ENCODE data around the gene MPDZ. TPM values are rescaled to one million over a fixed set of nuclear protein-coding genes. Genes with fewer than 3 reads are reported as not detected.

The MPDZ gene
- total RNA-seq, 1 donor from 2014 or later: 31.0 TPM

DNA sequence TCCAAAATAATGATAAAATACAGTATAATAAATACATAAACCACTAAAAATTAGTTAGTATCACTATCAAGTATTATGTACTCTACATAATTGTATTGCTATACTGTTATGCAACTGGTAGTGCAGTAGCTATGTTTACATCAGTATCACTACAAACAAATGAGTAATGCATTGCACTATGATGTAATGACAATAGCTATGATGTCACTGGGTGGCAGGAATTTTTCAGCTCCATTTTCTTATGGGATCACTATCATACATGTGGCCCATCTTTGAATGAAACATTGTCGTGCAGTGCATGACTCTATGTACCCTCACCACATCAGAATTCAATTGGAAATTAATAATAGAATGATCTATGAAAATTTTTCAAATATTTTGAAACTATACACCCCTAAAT, 201.3 kb downstream of the MPDZ start:
- Mint-ChIP-seq H3K4me1 (ENCODE audit: low read depth, unreplicated experiment) (no peaks in the 10 kb centered on the region), H3K9me3 (ENCODE audit: unreplicated experiment) (no peaks in the 10 kb centered on the region), H3K27ac (ENCODE audit: unreplicated experiment) (no peak overlapping the region), H3K27me3 (ENCODE audit: low read depth, unreplicated experiment) (no peaks in the 10 kb centered on the region), H3K4me3 (ENCODE audit: unreplicated experiment) (no peak overlapping the region), H3K36me3 (ENCODE audit: low read depth, unreplicated experiment) (no peaks in the 10 kb centered on the region)
- H3K79me2 ChIP-seq (ENCODE audit: insufficient read depth, low read length): no peaks in the 10 kb centered on the region
- no peaks in the 10 kb centered on the region for H3K4me1 ChIP-seq (ENCODE audit: insufficient read depth, low read length)
- no peak overlapping the region for H2AFZ ChIP-seq (ENCODE audit: low read depth, low read length)
- TF ChIP-seq EZH2 (IDR thresholded peaks at IDR 0.05; ENCODE audit: insufficient read depth, low read length): no peak
- TF ChIP-seq, protein P1, sequence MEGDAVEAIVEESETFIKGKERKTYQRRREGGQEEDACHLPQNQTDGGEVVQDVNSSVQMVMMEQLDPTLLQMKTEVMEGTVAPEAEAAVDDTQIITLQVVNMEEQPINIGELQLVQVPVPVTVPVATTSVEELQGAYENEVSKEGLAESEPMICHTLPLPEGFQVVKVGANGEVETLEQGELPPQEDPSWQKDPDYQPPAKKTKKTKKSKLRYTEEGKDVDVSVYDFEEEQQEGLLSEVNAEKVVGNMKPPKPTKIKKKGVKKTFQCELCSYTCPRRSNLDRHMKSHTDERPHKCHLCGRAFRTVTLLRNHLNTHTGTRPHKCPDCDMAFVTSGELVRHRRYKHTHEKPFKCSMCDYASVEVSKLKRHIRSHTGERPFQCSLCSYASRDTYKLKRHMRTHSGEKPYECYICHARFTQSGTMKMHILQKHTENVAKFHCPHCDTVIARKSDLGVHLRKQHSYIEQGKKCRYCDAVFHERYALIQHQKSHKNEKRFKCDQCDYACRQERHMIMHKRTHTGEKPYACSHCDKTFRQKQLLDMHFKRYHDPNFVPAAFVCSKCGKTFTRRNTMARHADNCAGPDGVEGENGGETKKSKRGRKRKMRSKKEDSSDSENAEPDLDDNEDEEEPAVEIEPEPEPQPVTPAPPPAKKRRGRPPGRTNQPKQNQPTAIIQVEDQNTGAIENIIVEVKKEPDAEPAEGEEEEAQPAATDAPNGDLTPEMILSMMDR (IDR thresholded peaks at IDR 0.05; ENCODE audit: insufficient read depth, low read depth, low read length): no peak
- H3K4me3 ChIP-seq (ENCODE audit: insufficient read depth, low read depth, low read length): no peak overlapping the region
- H4K20me1 ChIP-seq (ENCODE audit: insufficient read depth, low read length): no peaks in the 10 kb centered on the region
- FAIRE-seq (no peak), DNase-seq (ENCODE audit: low read depth) (no peak)
- no peaks in the 10 kb centered on the region for H3K9me3 ChIP-seq (ENCODE audit: insufficient read depth, low read depth, low read length)
- no peak overlapping the region for H3K4me2 ChIP-seq (ENCODE audit: low read length)
- H3K36me3 ChIP-seq (ENCODE audit: insufficient read depth, low read length): no peaks in the 10 kb centered on the region
- no peak overlapping the region for H3K27ac ChIP-seq (ENCODE audit: low read depth, low read length)
- no peaks in the 10 kb centered on the region for H3K27me3 ChIP-seq (ENCODE audit: insufficient read depth, low read length)
- H3K9ac ChIP-seq (ENCODE audit: low read length): no peak overlapping the region

DNA sequence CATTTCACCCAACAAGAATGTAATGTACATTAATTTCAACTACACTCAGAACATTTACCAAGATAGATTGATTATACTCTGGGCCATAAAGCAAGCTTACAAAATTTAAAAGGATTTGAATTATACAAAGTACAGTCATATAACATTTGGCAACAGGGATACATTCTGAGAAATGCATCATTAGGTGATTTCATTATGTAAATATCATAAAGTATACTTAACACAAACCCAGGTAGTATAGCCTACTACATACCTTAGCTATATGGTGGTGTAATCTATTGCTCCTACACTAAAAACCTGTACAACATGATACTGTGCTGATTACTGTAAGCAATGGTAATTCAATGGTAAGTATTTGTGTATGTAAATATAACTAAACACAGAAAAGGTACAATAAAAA, 202.9 kb downstream of the MPDZ start:
- Histone ChIP-seq H3K9ac (ENCODE audit: low read length) (no peak overlapping the region), H3K9me3 (ENCODE audit: insufficient read depth, low read depth, low read length) (no peaks in the 10 kb centered on the region), H3K79me2 (ENCODE audit: insufficient read depth, low read length) (no peaks in the 10 kb centered on the region), H3K4me3 (ENCODE audit: insufficient read depth, low read depth, low read length) (no peak overlapping the region), H3K27ac (ENCODE audit: low read depth, low read length) (no peak overlapping the region), H3K4me2 (ENCODE audit: low read length) (no peak overlapping the region), H2AFZ (ENCODE audit: low read depth, low read length) (no peak overlapping the region), H3K36me3 (ENCODE audit: insufficient read depth, low read length) (no peaks in the 10 kb centered on the region), H4K20me1 (ENCODE audit: insufficient read depth, low read length) (no peaks in the 10 kb centered on the region), H3K4me1 (ENCODE audit: insufficient read depth, low read length) (no peaks in the 10 kb centered on the region), H3K27me3 (ENCODE audit: insufficient read depth, low read length) (no peaks in the 10 kb centered on the region)
- DNase-seq (ENCODE audit: low read depth) (no peak), FAIRE-seq (no peak)
- Mint-ChIP-seq H3K27ac (ENCODE audit: unreplicated experiment) (no peak overlapping the region), H3K4me1 (ENCODE audit: low read depth, unreplicated experiment) (no peaks in the 10 kb centered on the region), H3K9me3 (ENCODE audit: unreplicated experiment) (no peaks in the 10 kb centered on the region), H3K27me3 (ENCODE audit: low read depth, unreplicated experiment) (no peaks in the 10 kb centered on the region), H3K4me3 (ENCODE audit: unreplicated experiment) (no peak overlapping the region), H3K36me3 (ENCODE audit: low read depth, unreplicated experiment) (no peaks in the 10 kb centered on the region)
- TF ChIP-seq, protein P1 (IDR thresholded peaks at IDR 0.05; ENCODE audit: insufficient read depth, low read depth, low read length): no peak
- TF ChIP-seq EZH2 (IDR thresholded peaks at IDR 0.05; ENCODE audit: insufficient read depth, low read length): no peak

DNA sequence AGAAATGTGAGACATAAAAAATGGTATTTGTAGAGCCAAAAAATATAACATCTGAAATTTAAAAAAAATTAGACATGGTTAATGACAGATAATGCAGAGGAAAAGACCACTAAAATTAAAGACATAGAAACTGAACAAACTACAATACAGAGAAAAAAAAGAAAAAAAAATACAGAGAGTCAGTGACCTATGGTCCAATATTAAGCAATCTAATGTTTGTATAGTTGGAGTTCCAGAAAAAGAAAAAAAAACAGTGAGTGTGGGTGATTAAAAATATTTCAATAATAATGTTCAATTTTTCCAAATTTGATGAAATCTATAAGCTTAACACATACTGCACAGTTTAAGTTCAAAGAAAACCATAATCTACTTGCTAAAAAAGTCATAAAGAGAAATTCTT, 207.6 kb downstream of the MPDZ start:
- no peak overlapping the region for H3K27ac Mint-ChIP-seq (ENCODE audit: unreplicated experiment)
- no peaks in the 10 kb centered on the region for H3K9me3 Mint-ChIP-seq (ENCODE audit: unreplicated experiment)
- Histone ChIP-seq H3K79me2 (ENCODE audit: insufficient read depth, low read length) (no peaks in the 10 kb centered on the region), H4K20me1 (ENCODE audit: insufficient read depth, low read length) (no peaks in the 10 kb centered on the region), H3K4me1 (ENCODE audit: insufficient read depth, low read length) (no peaks in the 10 kb centered on the region), H2AFZ (ENCODE audit: low read depth, low read length) (no peak overlapping the region), H3K9ac (ENCODE audit: low read length) (no peak overlapping the region), H3K27ac (ENCODE audit: low read depth, low read length) (no peak overlapping the region), H3K36me3 (ENCODE audit: insufficient read depth, low read length) (no peaks in the 10 kb centered on the region), H3K9me3 (ENCODE audit: insufficient read depth, low read depth, low read length) (no peaks in the 10 kb centered on the region), H3K27me3 (ENCODE audit: insufficient read depth, low read length) (no peaks in the 10 kb centered on the region), H3K4me2 (ENCODE audit: low read length) (no peak overlapping the region), H3K4me3 (ENCODE audit: insufficient read depth, low read depth, low read length) (no peak overlapping the region)
- no peak overlapping the region for H3K4me3 Mint-ChIP-seq (ENCODE audit: unreplicated experiment)
- no peaks in the 10 kb centered on the region for H3K36me3 Mint-ChIP-seq (ENCODE audit: low read depth, unreplicated experiment)
- no peaks in the 10 kb centered on the region for H3K4me1 Mint-ChIP-seq (ENCODE audit: low read depth, unreplicated experiment)
- DNase-seq (ENCODE audit: low read depth) (no peak), FAIRE-seq (no peak)
- TF ChIP-seq EZH2 (IDR thresholded peaks at IDR 0.05; ENCODE audit: insufficient read depth, low read length): no peak
- TF ChIP-seq, protein P1 (IDR thresholded peaks at IDR 0.05; ENCODE audit: insufficient read depth, low read depth, low read length): no peak
- no peaks in the 10 kb centered on the region for H3K27me3 Mint-ChIP-seq (ENCODE audit: low read depth, unreplicated experiment)

Measured in astrocyte (in vitro differentiated cells and primary cell).